ENCODE results near the gene HAPLN3.

HAPLN3 gene

GRCh38 chr15:88909956-88910831 is 14.8 kb upstream of the HAPLN3 start:
- no peak for DNase-seq (ENCODE audit: low read depth)

GRCh38 chr15:88908697-88909621 is 13.6 kb upstream of the HAPLN3 start:
- no peak for DNase-seq (ENCODE audit: low read depth)

- DNase-seq (ENCODE audit: low read depth) = no peak
Measured at GRCh38 chr15:88908123-88908522, 12.8 kb upstream of the HAPLN3 start.

- no peak for DNase-seq (ENCODE audit: low read depth)
Measured at GRCh38 chr15:88907111-88907510, 11.8 kb upstream of the HAPLN3 start.

- no peak for DNase-seq (ENCODE audit: low read depth)
Measured at GRCh38 chr15:88906551-88906950, 11.2 kb upstream of the HAPLN3 start.

GRCh38 chr15:88906130-88906529 is 10.8 kb upstream of the HAPLN3 start:
- DNase-seq (ENCODE audit: low read depth) = no peak

GRCh38 chr15:88905576-88905975 is 10.2 kb upstream of the HAPLN3 start:
- DNase-seq (ENCODE audit: low read depth) = no peak

- peak; percentile 75 for DNase-seq (ENCODE audit: low read depth)
Measured at GRCh38 chr15:88904624-88905327, 9.4 kb upstream of the HAPLN3 start.

GRCh38 chr15:88904257-88904623 is 8.9 kb upstream of the HAPLN3 start:
- DNase-seq (ENCODE audit: low read depth) = no peak

GRCh38 chr15:88902846-88903245 is 7.5 kb upstream of the HAPLN3 start:
- DNase-seq (ENCODE audit: low read depth) = no peak

GRCh38 chr15:88902221-88902835 is 7.0 kb upstream of the HAPLN3 start:
- DNase-seq (ENCODE audit: low read depth) = no peak

- DNase-seq (ENCODE audit: low read depth) = no peak
Measured at GRCh38 chr15:88901508-88902220, 6.3 kb upstream of the HAPLN3 start.

- no peak for DNase-seq (ENCODE audit: low read depth)
Measured at GRCh38 chr15:88900982-88901418, 5.7 kb upstream of the HAPLN3 start.

- DNase-seq (ENCODE audit: low read depth) = no peak
Measured at GRCh38 chr15:88900309-88900981, 5.1 kb upstream of the HAPLN3 start.

- no peak for DNase-seq (ENCODE audit: low read depth)
Measured at GRCh38 chr15:88899251-88899650, 3.9 kb upstream of the HAPLN3 start.

GRCh38 chr15:88898736-88899135 is 3.4 kb upstream of the HAPLN3 start:
- no peak for DNase-seq (ENCODE audit: low read depth)

- DNase-seq (ENCODE audit: low read depth) = peak; percentile 74
Measured at GRCh38 chr15:88897456-88898194, 2.3 kb upstream of the HAPLN3 start.

- no peak for DNase-seq (ENCODE audit: low read depth)
Measured at GRCh38 chr15:88897142-88897455, 1.8 kb upstream of the HAPLN3 start.

GRCh38 chr15:88896333-88897033 is 1.1 kb upstream of the HAPLN3 start:
- no peak for DNase-seq (ENCODE audit: low read depth)
